Inflammatory macrophage treated with lipopolysaccharide for 4 hours (primary cell): ENCODE data around the gene RERE.
A peak's percentile ranks its signal among the peaks of the same experiment; 100 is the strongest.

Experiments used
- DNase-seq: peaks from one replicate; pipeline ENCODE4 v3.0.0-alpha.2; 2020

RERE gene

GRCh38 chr1:8312235-8313218, 504.9 kb downstream of the RERE start:
- DNase-seq: no peak

- no peak for DNase-seq
Measured at GRCh38 chr1:8311068-8311718, 506.2 kb downstream of the RERE start.

GRCh38 chr1:8307628-8308027, 509.8 kb downstream of the RERE start:
- DNase-seq: peak; percentile 44

- DNase-seq: no peak
Measured at GRCh38 chr1:8303876-8304275, 513.6 kb downstream of the RERE start.

DNA sequence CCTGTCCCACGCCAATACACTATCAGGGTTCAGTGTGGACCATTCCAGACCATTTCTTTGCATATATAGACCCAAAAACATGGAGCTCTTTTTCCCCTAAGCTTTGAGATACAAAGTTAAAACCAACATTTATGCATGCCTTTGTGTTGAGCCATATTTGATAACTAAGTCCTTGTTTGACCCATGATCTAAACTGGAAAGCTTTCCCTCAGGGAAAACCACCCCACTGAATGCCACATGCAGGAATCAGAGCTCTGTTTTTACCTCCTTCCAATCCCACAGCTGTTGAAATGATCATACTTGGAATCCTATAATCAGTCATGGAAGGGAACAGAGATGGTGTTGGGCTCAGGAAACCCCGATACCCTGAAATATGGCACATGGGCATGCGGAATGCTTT, 514.3 kb downstream of the RERE start:
- DNase-seq: no peak
